UCSD-AML1 (cell line): Measurements from ENCODE around the gene ABLIM2.

Source experiments
- DNase-seq: peaks from one replicate; lab custom pipeline; 2025; ENCODE audit not compliant: unreplicated experiment; lab: John Stamatoyannopoulos, UW

Gene ABLIM2

DNA sequence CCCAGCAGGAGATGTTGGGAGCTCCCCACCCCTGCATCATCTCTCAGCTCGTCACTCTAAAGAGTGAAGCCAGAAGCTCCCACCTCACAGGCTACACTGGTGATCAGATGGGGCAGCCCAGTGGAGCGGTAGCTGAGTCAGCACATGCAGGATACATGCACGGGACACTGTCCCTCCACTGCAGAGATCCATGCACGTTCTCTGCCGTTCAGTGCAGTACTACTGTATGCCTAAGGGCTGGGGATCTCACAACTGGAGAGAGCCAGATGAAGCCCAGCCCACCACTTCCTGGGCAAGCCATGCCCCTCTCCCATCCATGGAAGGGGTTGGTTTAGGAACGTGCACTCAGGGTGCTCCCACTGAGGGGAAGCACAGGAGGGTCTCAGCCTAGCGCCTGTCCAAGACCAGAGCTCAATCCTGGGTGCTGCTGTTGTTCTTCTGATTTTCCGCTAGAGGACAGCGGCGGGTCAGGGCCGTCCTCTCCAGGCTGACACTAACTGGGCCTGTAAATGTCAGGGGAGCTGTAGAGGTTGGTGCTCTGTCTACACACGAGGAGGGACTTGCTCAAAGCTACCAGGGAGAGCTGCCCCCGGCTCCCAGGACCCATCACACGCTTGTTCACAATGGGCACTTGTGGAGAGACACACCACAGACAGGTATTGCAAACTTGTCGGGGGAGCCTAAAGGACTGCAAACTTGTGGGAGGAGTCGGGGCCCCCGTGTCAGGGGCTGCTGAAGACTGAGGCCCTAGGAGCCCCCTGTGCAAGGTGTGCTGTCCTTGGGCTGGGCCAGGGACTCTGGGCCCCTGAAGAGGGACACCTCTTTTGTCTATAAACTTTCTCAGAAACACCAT, 18.2 kb upstream of the ABLIM2 start:
- DNase-seq: peak; percentile 59

DNA sequence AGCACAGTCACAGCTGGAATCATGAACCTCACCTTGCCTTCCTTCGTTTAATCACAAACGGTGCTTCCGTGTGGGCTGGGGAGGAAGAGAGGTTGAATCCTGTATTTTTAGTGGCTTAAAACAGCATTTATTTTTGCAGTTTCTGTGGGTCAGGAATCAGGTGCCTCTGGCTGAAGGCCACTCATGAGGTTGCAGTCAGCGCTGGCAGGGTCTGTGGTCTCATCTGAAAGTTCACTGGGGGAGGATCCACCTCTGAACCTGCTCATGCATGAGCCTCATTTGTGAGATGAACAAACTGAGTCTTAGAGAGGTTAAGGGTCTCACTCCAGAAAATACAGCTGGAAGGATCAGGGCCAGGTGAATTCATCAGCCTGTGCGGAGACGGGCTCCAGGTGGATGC, 17.1 kb upstream of the ABLIM2 start:
- DNase-seq: no peak

DNA sequence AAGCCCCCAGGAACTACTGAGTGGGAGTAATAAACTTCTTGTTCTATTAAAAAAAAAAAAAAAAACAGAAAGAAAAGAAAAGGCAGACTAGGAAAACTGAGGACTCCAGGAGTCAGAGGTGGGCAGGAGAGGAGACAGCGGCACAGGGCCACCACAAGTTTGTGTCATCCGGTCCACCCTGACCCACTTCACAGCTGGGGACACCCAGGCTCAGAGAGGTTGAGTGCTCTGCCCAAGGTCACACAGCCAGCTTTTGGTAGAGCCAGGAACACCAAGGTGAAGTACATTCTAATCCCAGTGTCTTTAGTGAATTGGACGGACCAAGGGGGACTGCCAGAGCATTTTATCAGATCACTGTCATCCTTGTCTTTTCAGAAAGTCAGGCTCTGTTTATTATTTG, 16.4 kb upstream of the ABLIM2 start:
- no peak for DNase-seq

DNA sequence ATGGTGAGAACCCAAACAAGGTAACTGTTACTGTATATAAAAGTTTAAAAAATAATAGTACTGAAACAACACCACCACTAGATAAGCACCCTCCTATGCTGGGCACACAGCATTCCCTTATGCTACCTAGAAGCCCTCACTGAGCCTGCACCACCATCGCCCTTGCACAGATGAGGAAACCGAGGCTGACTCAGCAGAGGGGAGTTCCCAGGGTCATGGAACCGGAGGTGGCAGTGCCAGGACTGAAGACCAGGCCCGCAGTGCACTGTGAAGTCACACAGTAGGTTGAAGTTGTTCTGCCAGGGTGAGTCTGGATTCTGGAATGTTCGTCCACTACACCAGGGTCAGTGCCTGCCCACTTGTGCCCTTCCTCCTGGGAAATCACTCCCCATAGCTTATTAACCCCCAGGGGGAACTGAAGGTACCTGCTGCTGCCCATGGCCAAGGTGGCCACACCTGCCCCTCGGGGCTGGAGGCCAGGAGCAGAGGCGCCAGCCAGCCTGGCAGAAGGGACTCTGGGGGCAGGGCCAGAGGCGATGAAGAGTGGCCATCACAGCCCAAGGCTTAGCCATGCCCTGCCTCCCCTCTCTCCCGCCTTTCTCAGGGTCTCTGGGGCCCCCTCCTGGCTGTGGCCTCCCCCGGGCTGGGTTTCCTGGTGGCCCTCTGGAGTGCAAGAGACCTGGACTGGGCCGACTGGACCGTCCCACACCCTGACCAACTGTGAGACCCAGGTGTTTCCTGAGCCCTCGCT, 15.1 kb upstream of the ABLIM2 start:
- no peak for DNase-seq

DNA sequence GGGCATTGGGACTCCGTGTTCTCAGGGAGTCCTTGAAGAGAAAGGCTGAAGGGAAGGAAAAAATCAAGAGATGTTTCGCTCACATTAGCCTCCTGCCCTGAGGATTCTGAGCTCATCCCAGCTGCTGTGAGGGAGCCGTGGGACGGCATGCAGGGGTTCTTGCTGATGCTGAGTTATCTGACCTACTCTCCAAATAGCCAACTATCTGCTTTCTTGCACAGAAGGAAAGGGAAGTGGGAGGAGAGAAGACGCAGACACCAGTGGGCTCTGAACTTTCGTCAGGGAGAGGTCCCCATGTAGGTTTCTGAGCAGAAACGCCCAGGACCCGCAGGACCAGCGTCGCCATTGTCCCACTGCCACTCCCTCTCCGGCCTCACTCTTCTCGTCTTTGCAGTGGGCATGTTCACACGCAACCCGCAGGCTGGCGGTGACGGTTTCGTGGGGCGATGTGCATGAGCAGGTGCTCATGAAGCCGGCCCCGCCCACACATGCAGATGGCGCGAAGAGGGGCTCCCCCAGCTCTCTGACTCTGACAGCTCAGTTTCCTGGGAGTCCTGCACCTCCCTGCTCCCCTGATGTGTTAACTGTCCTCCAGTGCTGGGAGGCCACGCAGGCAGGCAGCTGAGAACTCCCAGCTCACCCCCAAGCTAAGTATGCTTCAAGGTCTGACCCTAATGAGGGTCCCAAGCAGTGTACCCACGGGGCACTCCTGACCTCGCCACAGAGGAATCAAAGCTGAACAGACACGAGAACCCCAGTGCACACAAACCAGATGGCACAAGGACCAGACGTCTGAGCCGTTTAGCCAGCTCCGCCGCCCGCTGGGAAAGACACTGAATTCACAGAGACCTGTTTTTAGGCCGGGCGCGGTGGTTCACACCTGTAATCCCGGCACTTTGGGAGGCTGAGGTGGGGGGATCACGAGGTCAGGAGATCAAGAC, 13.6 kb upstream of the ABLIM2 start:
- no peak for DNase-seq

DNA sequence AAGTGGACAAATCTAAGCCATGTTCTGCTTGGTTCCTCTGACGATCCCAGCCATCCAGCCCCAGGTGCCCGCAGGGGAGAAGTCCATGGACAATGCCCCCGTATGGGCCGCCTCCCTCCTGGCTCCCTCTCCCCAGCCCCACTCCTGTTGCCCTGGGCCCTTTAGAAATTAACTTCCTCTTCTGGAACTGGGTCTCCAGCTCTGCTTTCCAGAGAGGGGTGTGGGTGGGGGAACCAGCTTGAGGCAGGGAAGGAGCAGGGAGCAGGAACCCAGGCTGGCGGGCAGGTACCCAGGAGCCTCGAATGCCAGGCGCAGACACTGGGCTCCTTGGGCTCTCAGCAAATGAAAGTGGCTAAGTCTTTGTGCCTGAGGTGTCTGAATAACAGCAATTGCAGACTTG, 12.7 kb upstream of the ABLIM2 start:
- no peak for DNase-seq

DNA sequence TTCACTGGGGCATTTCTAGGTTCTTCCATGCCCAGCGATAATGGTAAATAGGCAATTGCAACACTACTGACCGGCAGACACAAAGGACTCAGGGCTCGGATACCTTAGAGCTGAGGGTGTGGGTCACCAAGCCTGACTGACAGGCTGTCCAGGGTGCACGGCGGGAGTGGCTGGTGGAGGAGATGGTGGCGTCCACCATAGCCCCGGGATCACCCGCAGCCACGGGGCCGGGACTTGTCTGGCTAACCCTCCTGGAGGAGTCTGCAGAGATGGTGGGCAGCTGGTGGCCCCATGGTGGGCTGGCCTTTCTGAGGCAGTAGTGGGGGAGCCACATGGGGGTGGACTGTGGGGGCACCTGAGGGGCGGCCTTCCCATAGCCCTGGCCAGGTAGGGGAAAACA, 11.7 kb upstream of the ABLIM2 start:
- no peak for DNase-seq

DNA sequence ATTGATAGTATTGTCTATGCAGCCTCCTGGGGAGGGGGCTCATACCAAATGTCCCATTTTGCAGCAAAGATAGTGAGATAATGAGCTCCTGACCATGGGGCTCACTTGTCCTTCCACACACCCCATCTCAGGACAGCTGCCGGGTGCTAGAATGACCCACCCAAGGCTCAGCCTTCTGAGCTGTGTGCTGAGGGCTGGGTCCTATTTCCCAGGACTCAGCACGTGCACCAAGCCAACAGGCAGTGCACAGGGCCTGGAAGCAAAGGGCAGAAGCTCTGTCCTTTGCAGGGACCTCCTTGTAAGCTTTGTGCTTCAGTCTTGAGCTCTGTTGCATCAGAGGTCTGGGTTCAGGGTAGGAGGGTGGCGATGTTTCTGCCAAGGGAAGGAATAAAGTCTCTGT, 11.2 kb upstream of the ABLIM2 start:
- no peak for DNase-seq

DNA sequence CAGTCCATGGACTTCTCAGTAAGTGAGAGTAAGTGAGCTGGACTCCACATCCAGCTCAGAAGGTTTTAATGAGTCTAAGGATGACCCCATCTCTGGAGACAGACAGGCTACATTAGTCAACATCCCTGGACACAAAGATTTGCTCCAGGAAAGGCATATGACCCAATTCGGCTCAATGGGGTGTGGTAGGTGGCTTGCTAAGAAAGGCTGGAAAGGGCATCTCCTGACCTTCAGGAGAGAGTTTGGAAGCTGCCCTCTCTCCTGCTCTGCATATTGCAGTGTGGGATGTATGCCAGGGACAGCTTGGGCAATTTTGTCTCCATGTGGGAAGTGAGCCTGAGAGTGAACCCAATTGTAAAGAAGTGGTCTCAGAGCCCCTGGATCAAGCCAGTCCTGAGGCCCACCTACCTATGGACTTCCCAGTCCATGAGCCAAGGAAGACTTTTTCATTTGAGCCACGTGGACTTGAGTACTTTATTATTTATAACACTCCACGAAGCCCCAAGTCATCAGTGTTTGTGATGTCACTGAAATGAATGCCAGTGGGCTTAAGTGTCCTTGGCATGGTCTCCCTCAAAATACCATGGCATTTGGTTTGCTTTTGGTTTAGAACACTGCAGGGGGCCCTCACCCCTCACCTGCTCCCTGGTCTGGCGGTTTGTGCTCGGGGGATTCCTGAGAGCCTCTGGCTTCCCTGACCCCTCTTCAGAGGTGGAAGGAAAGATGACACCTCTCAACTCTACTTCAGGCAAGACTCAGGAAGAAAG, 10.4 kb upstream of the ABLIM2 start:
- DNase-seq: no peak

DNA sequence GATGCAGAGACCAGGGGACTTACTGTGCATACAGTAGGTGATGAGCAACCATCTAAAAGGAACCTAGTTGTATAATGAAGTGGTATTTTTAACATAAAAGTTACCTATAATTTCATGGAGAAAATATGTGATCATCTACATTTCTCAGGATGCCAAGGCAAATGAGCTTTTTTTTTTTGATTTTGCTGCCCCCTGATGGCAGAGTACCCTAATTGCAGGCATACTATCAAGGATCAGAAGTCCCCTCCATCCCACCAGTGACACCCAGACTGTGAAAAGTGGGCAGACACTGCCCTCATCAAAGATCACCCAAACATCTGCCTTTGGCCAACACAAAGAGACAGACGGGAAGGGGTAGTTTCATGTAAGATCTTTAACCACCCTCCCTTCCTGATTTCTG, 9.6 kb upstream of the ABLIM2 start:
- DNase-seq: no peak

DNA sequence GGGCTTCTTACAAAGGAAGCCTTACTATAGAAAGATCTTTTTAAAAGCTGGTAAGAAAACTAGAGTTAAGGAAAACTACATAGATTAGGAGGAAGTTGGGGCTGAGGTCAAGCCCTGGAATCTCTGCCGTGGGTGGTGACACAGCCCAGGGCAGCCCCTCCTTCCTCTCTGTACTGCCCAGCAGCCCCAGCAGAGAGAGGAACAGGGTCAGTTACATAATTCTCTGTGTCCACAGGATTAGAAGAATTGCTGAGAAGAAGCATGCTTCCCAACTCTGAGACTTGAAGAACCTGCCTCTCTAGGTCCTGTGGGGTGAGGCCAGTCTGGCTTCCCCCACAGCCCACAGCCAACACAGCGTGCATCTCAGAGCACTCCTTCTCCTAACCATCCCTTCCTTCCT, 9.2 kb upstream of the ABLIM2 start:
- DNase-seq: no peak

DNA sequence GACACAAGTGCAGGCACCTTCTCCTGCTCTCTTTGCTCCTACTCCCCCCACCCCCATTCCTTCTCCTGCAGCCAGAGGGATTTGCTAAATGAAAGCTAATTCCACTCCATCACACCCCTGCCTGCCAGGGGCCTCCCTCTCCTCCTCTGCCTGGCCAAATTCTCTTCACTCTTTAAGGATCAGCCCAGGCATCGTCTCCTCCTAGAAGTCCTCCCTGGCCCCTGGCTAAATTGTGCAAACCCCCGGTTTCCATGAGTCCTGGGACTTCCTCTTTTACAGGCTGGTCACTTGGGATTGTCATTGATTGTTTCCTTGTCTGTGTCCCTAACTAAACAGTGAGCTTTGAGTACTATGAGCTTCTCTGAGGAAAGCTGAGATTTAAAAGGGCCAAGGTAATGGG, 8.7 kb upstream of the ABLIM2 start:
- DNase-seq: no peak

DNA sequence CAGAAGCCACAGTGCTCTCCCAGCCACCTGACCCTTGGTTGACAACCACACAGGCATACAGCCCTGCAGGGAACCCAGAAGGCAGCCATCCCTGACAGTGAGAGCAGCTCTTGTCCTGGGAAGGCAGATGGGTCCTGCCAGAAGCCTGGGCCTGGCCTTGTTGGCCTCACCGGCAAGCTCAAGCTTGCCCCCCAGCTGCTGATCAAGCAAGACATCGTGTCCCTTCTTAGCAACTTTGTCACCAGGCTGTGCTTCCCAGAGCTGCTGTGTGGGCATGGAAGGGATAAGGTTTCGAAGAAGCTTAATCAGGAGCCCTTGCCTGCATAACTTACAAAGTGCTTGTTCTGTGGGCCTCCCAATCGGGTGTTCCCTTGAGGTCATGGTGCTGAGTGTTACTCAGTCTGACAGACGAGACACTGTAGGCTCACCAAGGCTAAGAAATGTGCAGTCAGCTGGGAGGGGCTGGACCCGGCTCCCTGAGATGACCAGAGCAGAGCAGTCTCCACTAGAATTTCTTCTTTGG, 6.8 kb upstream of the ABLIM2 start:
- DNase-seq: no peak

DNA sequence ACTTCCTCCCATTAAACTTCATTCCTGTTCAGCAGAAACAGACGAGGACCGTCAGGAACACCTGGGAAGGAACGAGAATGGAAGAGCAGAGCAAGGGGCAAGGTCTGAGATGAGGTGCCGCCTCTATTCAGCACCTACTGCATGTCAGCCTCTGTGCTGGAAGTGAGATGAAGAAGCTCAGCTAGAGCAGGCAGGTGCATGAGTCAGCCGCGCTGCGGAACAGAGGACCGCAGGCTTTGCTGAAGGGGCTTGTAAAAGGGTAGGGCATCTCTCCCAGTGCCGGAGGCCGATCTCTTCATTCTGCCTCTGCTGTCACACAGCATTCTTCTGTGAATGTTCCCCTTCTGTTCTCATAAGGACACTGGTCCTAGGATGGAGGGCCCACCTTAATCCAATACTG, 6.1 kb upstream of the ABLIM2 start:
- DNase-seq: no peak

DNA sequence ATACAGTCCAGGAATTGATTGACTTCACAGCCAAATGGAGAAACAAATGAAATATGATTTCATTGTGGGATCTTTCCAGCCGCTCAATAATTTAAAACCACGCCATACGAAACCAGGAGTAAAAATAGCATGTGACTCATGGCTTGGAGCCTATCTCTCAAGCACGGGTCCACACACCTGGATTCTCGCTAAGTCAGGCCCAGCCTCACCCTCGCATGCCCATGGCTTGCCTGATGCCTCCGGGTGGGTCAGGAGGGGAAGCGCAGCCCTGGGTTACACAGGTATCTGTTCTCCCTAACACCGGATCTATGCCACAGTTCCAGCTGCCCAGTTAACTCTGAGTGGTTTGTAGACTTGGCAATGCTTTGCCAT, 5.6 kb upstream of the ABLIM2 start:
- DNase-seq: no peak

DNA sequence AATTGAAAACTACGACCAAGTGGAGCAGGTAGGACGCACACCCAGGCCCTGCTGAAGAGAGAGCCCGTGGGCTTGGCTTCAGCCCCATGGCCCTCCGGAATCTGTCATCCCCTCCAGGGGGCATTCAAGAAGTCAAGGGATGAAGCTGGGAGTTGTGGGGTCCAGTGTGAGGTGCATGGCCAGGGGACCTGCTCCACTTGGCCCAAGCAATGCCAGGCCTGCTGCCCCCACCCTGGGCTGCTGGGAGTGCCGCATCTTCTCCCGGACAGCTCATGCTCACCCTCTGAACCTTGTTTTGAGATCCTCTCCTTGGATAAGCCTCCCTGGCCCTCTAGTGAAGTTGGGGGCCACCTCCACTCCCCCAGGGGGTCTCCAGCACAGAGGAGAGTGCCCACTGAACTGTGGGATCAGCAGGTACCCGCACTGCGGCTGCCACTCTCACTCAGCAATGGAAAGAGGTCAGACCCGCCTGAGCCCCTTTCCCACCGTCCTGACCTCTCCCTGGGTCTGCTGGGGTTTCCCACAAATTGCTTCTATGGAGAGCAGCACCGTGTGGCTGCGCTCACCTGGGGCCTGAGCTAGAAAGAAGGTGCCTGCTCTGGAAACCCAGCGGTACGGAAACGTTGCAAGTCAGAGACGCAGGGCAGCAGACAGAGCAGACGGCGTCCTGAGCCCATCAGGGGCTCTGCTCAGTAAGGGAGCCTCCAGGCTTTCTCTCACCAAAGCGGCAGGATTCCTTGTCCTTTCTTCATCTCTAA, 5.0 kb upstream of the ABLIM2 start:
- DNase-seq: no peak

DNA sequence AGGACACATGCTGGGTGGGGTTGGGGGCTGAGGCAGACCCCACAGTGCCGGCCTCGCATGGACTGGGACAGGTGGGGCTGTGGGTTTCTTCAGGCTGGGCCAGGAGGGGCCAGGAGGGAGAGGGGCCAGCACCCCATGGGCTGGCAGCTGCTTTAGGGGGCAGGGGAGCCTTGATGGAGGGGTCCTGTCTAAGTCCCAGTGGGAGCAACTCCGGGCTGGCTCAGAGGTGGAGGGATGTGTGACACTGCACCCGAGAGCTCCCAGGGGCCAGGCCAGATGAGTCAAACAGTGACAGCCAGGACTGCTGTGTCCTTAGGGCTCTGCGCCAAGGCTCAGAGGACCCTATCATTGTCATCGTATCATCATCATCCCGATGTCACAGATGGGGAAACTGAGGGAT, 4.4 kb upstream of the ABLIM2 start:
- no peak for DNase-seq

DNA sequence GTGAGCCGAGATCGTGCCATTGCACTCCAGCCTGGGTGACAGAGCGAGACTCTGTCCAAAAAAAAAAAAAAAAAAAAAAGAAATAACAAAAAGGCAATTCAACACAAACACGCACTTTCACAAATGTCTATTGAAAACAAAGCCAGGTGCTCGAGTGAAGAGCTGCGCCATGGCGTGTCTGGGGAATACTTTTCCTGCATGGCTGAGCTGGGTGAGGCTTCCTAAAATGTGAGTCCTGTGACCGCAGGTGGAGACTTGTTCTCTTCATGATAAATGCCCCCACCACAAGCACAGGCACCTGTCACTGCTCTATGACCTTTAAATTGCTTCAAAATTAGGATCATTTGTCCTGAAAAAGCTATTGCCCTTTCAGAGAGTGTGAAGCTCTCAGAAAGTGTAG, 4.0 kb upstream of the ABLIM2 start:
- no peak for DNase-seq

DNA sequence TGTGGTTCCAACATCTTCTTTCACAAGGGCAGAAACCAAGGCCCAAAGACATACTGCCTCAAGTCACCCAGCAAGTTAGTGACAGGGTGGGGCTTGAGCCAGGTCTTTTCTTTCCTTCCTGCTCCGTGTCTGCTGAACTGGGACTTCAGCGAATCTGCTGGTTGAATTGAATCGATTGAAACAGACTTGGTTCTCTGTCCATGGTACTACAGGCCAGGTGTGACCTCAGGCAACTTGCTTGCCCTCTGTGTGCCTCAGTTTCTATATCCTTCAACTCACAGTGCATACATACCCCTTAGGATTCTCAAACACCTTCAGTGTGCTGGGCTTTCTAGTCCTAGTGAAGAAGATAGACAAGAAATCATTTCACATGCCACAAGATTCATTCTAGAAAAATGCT, 2.0 kb upstream of the ABLIM2 start:
- DNase-seq: no peak

DNA sequence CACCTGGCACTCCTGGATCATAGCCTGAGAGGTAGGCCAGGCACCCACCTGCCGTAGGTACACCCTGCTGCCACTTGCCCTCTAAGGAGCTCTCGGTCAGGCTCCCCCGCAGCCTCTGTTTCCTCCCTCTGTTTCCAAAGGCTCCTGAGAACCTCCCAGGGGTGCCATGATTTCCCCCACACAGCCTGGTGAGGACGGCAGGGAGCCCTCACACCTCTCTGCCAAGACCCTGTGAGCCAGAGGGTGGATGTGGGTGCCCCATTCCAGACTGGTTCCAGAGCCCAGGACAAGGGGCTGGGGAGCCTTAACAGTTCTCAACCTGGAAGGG, 1.6 kb upstream of the ABLIM2 start:
- no peak for DNase-seq
